Gastrocnemius medialis (tissue), 4 donors: ENCODE results near the gene ZNF565.

Experiments used
- POLR2A ChIP-seq, 2 donors: fragments of 450-650 bp; IDR thresholded peaks; one replicate each; pipeline ENCODE4 v1.6.1; 2017; ENCODE audit warnings: antibody characterized with exemption in 2 of 2, mild to moderate bottlenecking in 2 of 2, moderate library complexity in 2 of 2
- TF ChIP-seq, protein P1 (sequence below), 5 experiments: fragments of 450-650 bp in 3 of 5; fragments of 200-600 bp in 2 of 5; sonication (generic) in 2 of 5; IDR thresholded peaks in 4 of 5; conservative IDR thresholded peaks in 1 of 5; 1 replicate in 4 of 5; 2 replicates in 1 of 5; pipeline ENCODE4 v1.5.1; 2016 to 2019; ENCODE audit warnings: antibody characterized with exemption in 5 of 5, mild to moderate bottlenecking in 3 of 5, moderate library complexity in 3 of 5

DNA sequence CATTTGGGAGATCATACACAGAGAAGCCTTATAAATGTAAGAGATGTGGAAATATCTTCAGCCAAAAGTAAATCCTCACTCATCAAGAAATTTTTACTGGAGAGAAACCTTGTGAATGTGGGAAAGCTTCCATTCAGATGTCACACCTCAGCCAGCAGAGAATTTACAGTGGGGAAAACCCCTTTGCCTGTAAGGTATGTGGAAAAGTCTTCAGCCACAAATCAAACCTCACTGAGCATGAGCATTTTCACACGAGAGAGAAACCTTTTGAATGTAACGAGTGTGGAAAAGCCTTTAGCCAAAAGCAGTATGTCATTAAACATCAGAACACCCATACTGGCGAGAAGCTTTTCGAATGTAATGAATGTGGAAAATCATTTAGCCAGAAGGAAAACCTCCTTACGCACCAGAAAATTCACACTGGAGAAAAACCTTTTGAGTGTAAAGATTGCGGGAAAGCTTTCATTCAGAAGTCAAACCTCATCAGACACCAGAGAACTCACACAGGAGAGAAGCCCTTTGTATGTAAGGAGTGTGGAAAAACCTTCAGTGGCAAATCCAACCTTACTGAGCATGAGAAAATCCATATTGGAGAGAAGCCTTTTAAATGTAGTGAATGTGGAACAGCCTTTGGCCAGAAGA is 22.0 kb upstream of the ZNF565 start:
- TF ChIP-seq, protein P1, sequence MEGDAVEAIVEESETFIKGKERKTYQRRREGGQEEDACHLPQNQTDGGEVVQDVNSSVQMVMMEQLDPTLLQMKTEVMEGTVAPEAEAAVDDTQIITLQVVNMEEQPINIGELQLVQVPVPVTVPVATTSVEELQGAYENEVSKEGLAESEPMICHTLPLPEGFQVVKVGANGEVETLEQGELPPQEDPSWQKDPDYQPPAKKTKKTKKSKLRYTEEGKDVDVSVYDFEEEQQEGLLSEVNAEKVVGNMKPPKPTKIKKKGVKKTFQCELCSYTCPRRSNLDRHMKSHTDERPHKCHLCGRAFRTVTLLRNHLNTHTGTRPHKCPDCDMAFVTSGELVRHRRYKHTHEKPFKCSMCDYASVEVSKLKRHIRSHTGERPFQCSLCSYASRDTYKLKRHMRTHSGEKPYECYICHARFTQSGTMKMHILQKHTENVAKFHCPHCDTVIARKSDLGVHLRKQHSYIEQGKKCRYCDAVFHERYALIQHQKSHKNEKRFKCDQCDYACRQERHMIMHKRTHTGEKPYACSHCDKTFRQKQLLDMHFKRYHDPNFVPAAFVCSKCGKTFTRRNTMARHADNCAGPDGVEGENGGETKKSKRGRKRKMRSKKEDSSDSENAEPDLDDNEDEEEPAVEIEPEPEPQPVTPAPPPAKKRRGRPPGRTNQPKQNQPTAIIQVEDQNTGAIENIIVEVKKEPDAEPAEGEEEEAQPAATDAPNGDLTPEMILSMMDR (IDR thresholded peaks at IDR 0.05 in 4 of 5, conservative IDR thresholded peaks at IDR 0.05 in 1 of 5): no peak
- no peak for TF ChIP-seq POLR2A (IDR thresholded peaks at IDR 0.05)
